Astrocyte (in vitro differentiated cells and primary cell): ENCODE data around the gene XXYLT1.

ENCODE experiments used
- EZH2 ChIP-seq: IDR thresholded peaks from 2 replicates; pipeline ENCODE4 v1.6.1; 2012; ENCODE audit warnings: mild to moderate bottlenecking, low read length, inconsistent platforms; ENCODE audit not compliant: insufficient read depth
- TF ChIP-seq, protein P1 (sequence below): IDR thresholded peaks from 2 replicates; pipeline ENCODE4 v1.5.1; 2011; ENCODE audit warnings: low read depth, mild to moderate bottlenecking, inconsistent platforms, low read length, moderate library complexity; ENCODE audit not compliant: insufficient read depth

DNA sequence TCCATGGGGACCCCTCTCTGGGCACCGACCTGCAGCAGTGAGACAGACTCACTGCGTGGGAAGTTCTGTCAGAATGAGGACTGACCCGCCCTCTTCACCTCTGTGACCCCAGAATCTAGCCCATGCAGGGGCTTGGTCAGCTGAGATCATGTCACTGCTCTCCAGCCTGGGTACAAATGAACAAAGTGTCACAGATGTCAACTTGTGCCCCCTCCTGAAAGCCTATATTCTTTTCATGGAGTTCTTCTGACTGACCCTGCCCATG, 210.8 kb downstream of the XXYLT1 start:
- TF ChIP-seq, protein P1, sequence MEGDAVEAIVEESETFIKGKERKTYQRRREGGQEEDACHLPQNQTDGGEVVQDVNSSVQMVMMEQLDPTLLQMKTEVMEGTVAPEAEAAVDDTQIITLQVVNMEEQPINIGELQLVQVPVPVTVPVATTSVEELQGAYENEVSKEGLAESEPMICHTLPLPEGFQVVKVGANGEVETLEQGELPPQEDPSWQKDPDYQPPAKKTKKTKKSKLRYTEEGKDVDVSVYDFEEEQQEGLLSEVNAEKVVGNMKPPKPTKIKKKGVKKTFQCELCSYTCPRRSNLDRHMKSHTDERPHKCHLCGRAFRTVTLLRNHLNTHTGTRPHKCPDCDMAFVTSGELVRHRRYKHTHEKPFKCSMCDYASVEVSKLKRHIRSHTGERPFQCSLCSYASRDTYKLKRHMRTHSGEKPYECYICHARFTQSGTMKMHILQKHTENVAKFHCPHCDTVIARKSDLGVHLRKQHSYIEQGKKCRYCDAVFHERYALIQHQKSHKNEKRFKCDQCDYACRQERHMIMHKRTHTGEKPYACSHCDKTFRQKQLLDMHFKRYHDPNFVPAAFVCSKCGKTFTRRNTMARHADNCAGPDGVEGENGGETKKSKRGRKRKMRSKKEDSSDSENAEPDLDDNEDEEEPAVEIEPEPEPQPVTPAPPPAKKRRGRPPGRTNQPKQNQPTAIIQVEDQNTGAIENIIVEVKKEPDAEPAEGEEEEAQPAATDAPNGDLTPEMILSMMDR = no peak
- TF ChIP-seq EZH2 = no peak
